MM.1S (cell line): ENCODE data around the gene PNPLA2.

Source experiments
- CTCF ChIP-seq: fragments of 300-600 bp; sonication (generic); IDR thresholded peaks from 2 replicates; pipeline ENCODE4 v1.5.1; 2016; ENCODE audit warnings: antibody characterized with exemption, low read length, mixed read lengths
- EZH2 ChIP-seq: fragments of 300-600 bp; sonication (generic); optimal IDR thresholded peaks from 2 replicates; pipeline ENCODE3; 2017; ENCODE audit warnings: low read depth, mild to moderate bottlenecking, antibody characterized with exemption, low read length, mixed read lengths
- EZH2phosphoT487 ChIP-seq: fragments of 300-600 bp; sonication (generic); IDR thresholded peaks from 2 replicates; pipeline ENCODE4 v1.6.1; 2018; ENCODE audit warnings: antibody characterized with exemption, low read length

GRCh38 chr11:783581-784015 lies 35.1 kb upstream of the PNPLA2 start:
- no peak for TF ChIP-seq CTCF
- TF ChIP-seq EZH2phosphoT487 = no peak
- TF ChIP-seq EZH2 = no peak
